Thoracic aorta (tissue), 2 donors: ENCODE measurements around the gene CHRNB1. TPM values are rescaled to one million over a fixed set of nuclear protein-coding genes. Genes with fewer than 3 reads are reported as not detected.

ENCODE experiments used
- ATAC-seq: fragments of 150-250 bp; one replicate; pipeline ENCODE4 v1.8.0; 2017; ENCODE audit warnings: low read depth; ENCODE audit not compliant: insufficient number of reproducible peaks, low FRiP score
- DNase-seq: peaks from one replicate; pipeline ENCODE4 v3.0.0-alpha.2; 2020; ENCODE audit warnings: low spot score
- H3K27ac ChIP-seq, 2 donors: fragments of 200-600 bp; sonication (generic); 1 replicate in 1 of 2; 2 replicates in 1 of 2; pipeline ENCODE4 v1.5.1; 2016; ENCODE audit warnings: mild to moderate bottlenecking in 2 of 2, moderate library complexity in 2 of 2
- H3K27me3 ChIP-seq: fragments of 200-600 bp; sonication (generic); replicated peaks from 2 replicates; pipeline ENCODE4 v1.6.0; 2016; ENCODE audit warnings: mild to moderate bottlenecking; ENCODE audit not compliant: insufficient read depth
- H3K36me3 ChIP-seq: fragments of 200-600 bp; sonication (generic); one replicate; pipeline ENCODE4 v1.5.1; 2016
- H3K4me1 ChIP-seq, 2 donors: fragments of 200-600 bp; sonication (generic); 1 replicate in 1 of 2; 2 replicates in 1 of 2; pipeline versions ENCODE4 v1.5.1 to v1.6.0; 2016; ENCODE audit warnings: low read depth in 2 of 2, mild to moderate bottlenecking in 1 of 2; ENCODE audit not compliant: control insufficient read depth in 1 of 2
- H3K4me3 ChIP-seq: fragments of 200-600 bp; sonication (generic); 2 replicates; pipeline ENCODE4 v1.5.1; 2016; ENCODE audit warnings: mild to moderate bottlenecking
- H3K9me3 ChIP-seq: fragments of 200-600 bp; sonication (generic); 2 replicates; pipeline ENCODE4 v1.5.1; 2016
- total RNA-seq, 2 donors: library from RNA; depleted of rRNA; stranded (reverse); fragments of >200 nt; gene quantifications; one replicate each; pipeline versions ENCODE4 v1.1.0 to v1.2.3, GENCODE V29; 2016
- TF ChIP-seq, protein P1 (sequence below): fragments of 200-600 bp; sonication (generic); IDR thresholded peaks from one replicate; pipeline ENCODE4 v1.5.1; 2019; ENCODE audit warnings: antibody characterized with exemption

Gene CHRNB1
- total RNA-seq, 2 donors from 2014 or later = 11.6 to 17.6 TPM

DNA sequence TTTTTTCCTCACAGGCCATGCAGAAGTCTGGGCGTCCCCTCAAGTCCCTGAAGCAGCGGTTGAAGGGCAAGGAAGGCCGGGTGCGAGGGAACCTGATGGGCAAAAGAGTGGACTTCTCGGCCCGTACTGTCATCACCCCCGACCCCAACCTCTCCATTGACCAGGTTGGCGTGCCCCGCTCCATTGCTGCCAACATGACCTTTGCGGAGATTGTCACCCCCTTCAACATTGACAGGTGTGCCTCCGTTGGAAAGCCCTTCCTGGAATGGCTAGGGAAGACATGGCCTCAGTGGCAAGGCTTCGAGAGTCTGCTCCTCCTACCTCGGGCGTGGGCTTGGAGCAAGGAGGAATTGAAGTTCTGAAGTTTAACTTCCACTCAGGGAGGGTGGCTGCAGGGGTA lies 52.8 kb downstream of the CHRNB1 start:
- H3K4me3 ChIP-seq = no peak overlapping the region
- H3K27ac ChIP-seq = no peak overlapping the region
- ATAC-seq (no peak), DNase-seq (no peak)
- no peaks in the 10 kb centered on the region for H3K27me3 ChIP-seq
- no peaks in the 10 kb centered on the region for H3K4me1 ChIP-seq
- peaks cover 67% of the 10 kb centered on the region for H3K36me3 ChIP-seq
- TF ChIP-seq, protein P1, sequence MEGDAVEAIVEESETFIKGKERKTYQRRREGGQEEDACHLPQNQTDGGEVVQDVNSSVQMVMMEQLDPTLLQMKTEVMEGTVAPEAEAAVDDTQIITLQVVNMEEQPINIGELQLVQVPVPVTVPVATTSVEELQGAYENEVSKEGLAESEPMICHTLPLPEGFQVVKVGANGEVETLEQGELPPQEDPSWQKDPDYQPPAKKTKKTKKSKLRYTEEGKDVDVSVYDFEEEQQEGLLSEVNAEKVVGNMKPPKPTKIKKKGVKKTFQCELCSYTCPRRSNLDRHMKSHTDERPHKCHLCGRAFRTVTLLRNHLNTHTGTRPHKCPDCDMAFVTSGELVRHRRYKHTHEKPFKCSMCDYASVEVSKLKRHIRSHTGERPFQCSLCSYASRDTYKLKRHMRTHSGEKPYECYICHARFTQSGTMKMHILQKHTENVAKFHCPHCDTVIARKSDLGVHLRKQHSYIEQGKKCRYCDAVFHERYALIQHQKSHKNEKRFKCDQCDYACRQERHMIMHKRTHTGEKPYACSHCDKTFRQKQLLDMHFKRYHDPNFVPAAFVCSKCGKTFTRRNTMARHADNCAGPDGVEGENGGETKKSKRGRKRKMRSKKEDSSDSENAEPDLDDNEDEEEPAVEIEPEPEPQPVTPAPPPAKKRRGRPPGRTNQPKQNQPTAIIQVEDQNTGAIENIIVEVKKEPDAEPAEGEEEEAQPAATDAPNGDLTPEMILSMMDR = no peak
- no peaks in the 10 kb centered on the region for H3K9me3 ChIP-seq

DNA sequence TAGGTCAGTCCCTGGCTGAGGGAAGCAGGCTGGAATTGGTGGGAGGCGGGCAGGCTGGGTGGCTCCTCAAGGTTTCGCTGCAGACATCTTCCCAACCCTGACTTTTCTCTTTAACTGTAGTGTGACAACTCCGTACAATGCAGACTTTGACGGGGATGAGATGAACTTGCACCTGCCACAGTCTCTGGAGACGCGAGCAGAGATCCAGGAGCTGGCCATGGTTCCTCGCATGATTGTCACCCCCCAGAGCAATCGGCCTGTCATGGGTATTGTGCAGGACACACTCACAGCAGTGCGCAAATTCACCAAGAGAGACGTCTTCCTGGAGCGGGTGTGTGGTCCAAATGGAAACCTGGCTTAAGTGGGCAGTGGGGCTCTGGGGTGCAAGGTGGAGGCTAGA lies 54.3 kb downstream of the CHRNB1 start:
- Histone ChIP-seq H3K4me1 (no peaks in the 10 kb centered on the region), H3K4me3 (no peak overlapping the region), H3K9me3 (no peaks in the 10 kb centered on the region), H3K36me3 (peaks cover 83% of the 10 kb centered on the region), H3K27ac (no peak overlapping the region), H3K27me3 (no peaks in the 10 kb centered on the region)
- ATAC-seq = no peak
- TF ChIP-seq, protein P1 = no peak
- no peak for DNase-seq

DNA sequence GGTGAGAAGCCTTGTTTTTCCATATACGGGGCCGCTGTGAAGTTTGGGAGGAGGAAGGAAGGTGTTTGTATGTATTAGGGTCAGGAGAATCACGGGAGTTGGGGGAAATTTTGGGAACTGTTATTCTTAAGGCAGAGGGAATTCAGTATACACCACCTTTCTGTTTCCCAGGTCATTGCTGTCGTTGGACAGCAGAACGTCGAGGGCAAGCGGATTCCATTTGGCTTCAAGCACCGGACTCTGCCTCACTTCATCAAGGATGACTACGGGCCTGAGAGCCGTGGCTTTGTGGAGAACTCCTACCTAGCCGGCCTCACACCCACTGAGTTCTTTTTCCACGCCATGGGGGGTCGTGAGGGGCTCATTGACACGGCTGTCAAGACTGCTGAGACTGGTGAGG lies 56.9 kb downstream of the CHRNB1 start:
- no peak for ATAC-seq
- no peak for DNase-seq
- Histone ChIP-seq H3K27me3 (no peaks in the 10 kb centered on the region), H3K4me3 (no peak overlapping the region), H3K27ac (no peak overlapping the region), H3K36me3 (peaks cover 83% of the 10 kb centered on the region), H3K4me1 (no peaks in the 10 kb centered on the region), H3K9me3 (no peaks in the 10 kb centered on the region)
- TF ChIP-seq, protein P1 = no peak

DNA sequence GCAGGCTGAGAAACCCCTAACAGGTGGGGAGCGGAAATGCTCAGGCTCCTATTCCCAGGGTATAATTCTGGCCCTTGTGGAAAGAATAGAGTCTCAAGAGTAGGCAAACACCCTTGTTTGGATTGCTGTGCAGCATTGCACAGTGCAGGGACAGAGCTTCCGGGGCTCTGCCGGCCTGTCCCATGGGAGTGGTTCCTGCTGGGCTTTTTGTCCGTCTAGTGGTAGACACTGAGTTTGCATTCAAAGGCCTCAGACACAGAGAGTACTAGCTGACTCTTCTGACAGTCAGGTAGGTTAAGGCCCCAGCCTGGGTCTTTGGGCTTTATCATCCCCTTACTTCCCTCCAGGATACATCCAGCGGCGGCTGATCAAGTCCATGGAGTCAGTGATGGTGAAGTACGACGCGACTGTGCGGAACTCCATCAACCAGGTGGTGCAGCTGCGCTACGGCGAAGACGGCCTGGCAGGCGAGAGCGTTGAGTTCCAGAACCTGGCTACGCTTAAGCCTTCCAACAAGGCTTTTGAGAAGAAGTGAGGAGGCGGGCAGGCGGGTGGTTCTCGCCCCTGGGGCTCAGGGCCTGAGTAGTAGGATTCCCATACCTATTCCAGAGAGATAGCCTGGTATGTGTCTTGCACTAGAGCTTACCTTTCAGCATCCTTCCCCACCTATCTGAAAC lies 57.4 kb downstream of the CHRNB1 start:
- DNase-seq = no peak

DNA sequence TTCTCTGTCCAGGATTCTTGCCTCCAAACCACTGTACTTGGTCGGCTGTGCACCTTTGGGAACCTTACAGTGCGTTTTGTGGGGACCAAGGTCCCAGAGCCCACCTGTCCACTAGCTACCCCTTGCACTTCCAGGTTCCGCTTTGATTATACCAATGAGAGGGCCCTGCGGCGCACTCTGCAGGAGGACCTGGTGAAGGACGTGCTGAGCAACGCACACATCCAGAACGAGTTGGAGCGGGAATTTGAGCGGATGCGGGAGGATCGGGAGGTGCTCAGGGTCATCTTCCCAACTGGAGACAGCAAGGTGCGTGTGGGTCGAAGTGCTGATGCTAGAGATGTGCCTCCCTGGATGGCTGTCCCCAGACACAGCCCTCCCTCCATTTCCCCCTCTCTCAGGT lies 58.1 kb downstream of the CHRNB1 start:
- TF ChIP-seq, protein P1 = no peak
- H3K27me3 ChIP-seq = no peaks in the 10 kb centered on the region
- DNase-seq = no peak
- H3K4me1 ChIP-seq = no peaks in the 10 kb centered on the region
- H3K36me3 ChIP-seq = peaks cover 82% of the 10 kb centered on the region
- no peaks in the 10 kb centered on the region for H3K9me3 ChIP-seq
- no peak for ATAC-seq
- no peak overlapping the region for H3K27ac ChIP-seq
- H3K4me3 ChIP-seq = no peak overlapping the region

More for the DNA sequence above, 57.4 kb downstream of the CHRNB1 start:
- H3K27ac ChIP-seq = no peak overlapping the region
- TF ChIP-seq, protein P1 = no peak
- H3K4me3 ChIP-seq = no peak overlapping the region
- H3K36me3 ChIP-seq = peaks cover 83% of the 10 kb centered on the region
- no peaks in the 10 kb centered on the region for H3K27me3 ChIP-seq
- ATAC-seq = no peak
- H3K9me3 ChIP-seq = no peaks in the 10 kb centered on the region
- H3K4me1 ChIP-seq = no peaks in the 10 kb centered on the region
